Measurements from ENCODE around the gene DEFB123.
"Not testable (repeated sequence)": the region's sequence is repeated elsewhere in the genome, so short reads cannot be mapped to it uniquely, and the experiment has no call there.

Gene DEFB123

GRCh38 chr20:31440012-31440659 is at the start of gene DEFB123:
Gene DEFB123, plus strand, starts transcription at chr20:31440632. Its CDS starts 67 bp downstream, at chr20:31440699.
- DNase-seq (ENCODE audit: low read depth): no peak

GRCh38 chr20:31392836-31393235 is 47.6 kb upstream of the DEFB123 start:
- DNase-seq (ENCODE audit: low read depth): no peak

GRCh38 chr20:31394900-31395299 is 45.5 kb upstream of the DEFB123 start:
- DNase-seq (ENCODE audit: low read depth): no peak

GRCh38 chr20:31403886-31404285 is 36.5 kb upstream of the DEFB123 start:
- no peak for DNase-seq (ENCODE audit: low read depth)

- no peak for DNase-seq (ENCODE audit: low read depth)
These were observed 34.3 kb upstream of the DEFB123 start, which contains the start of gene DEFB121 for GRCh38 chr20:31406115-31406514. Gene DEFB121, minus strand, starts transcription at chr20:31406215. Its CDS starts 63 bp downstream, at chr20:31406152.

- no peak for DNase-seq (ENCODE audit: low read depth)
These were observed 30.4 kb upstream of the DEFB123 start for GRCh38 chr20:31410011-31410410.

- DNase-seq (ENCODE audit: low read depth): no peak
These were observed 26.1 kb upstream of the DEFB123 start for GRCh38 chr20:31414381-31414780.

GRCh38 chr20:31415653-31416052 is 24.8 kb upstream of the DEFB123 start:
- no peak for DNase-seq (ENCODE audit: low read depth)

GRCh38 chr20:31418307-31418706 is 22.1 kb upstream of the DEFB123 start:
- DNase-seq (ENCODE audit: low read depth): no peak

- no peak for DNase-seq (ENCODE audit: low read depth)
These were observed 14.6 kb upstream of the DEFB123 start for GRCh38 chr20:31425797-31426196.

GRCh38 chr20:31426891-31427551 is 13.4 kb upstream of the DEFB123 start:
- not testable (repeated sequence) for DNase-seq (ENCODE audit: low read depth)

- not testable (repeated sequence) for DNase-seq (ENCODE audit: low read depth)
These were observed 12.9 kb upstream of the DEFB123 start for GRCh38 chr20:31427576-31427975.

GRCh38 chr20:31430568-31431115 is 9.8 kb upstream of the DEFB123 start:
- no peak for DNase-seq (ENCODE audit: low read depth)

GRCh38 chr20:31446084-31446819 is 5.8 kb downstream of the DEFB123 start:
- no peak for DNase-seq (ENCODE audit: low read depth)

- DNase-seq (ENCODE audit: low read depth): no peak
These were observed 9.3 kb downstream of the DEFB123 start for GRCh38 chr20:31449511-31450414.

GRCh38 chr20:31452575-31452974 is 12.1 kb downstream of the DEFB123 start:
- no peak for DNase-seq (ENCODE audit: low read depth)

GRCh38 chr20:31454361-31454760 is 13.9 kb downstream of the DEFB123 start:
- DNase-seq (ENCODE audit: low read depth): no peak

- not testable (repeated sequence) for DNase-seq (ENCODE audit: low read depth)
These were observed 30.5 kb downstream of the DEFB123 start for GRCh38 chr20:31470946-31471345.

- no peak for DNase-seq (ENCODE audit: low read depth)
These were observed 32.2 kb downstream of the DEFB123 start for GRCh38 chr20:31472395-31473330.

GRCh38 chr20:31473331-31474096 is 33.1 kb downstream of the DEFB123 start:
- DNase-seq (ENCODE audit: low read depth): no peak

Measured in T-helper 22 cell (primary cell).